Activated naive CD4-positive, alpha-beta T cell treated with anti-CD3 and anti-CD28 coated beads, Interleukin-2, amount 50 U/mL, for 72 hours (primary cell): Measurements from ENCODE around the gene MEGF8. TPM values are rescaled to one million over a fixed set of nuclear protein-coding genes. Genes with fewer than 3 reads are reported as not detected.

ENCODE experiments used
- ATAC-seq, 2 donors: fragments of 150-1000 bp; cut with Tn5 transposase; 2 replicates each; pipeline ENCODE4 v1.10.0; 2021; ENCODE audit warnings: mild to moderate bottlenecking in 2 of 2, moderate library complexity in 2 of 2
- DNase-seq, 2 donors: peaks; one replicate each; pipeline ENCODE4 v3.0.0; 2021 to 2022; ENCODE audit warnings: low spot score in 2 of 2
- H3K27ac Mint-ChIP-seq, 2 donors: one replicate each; pipeline ENCODE4 v1.8.0; 2022; ENCODE audit warnings: mild to moderate bottlenecking in 2 of 2, mixed read lengths in 2 of 2
- H3K36me3 Mint-ChIP-seq, 2 donors: one replicate each; pipeline ENCODE4 v1.8.0; 2022; ENCODE audit warnings: mixed read lengths in 2 of 2
- H3K9me3 Mint-ChIP-seq, 2 donors: one replicate each; pipeline ENCODE4 v1.8.0; 2022; ENCODE audit warnings: mixed read lengths in 2 of 2
- total RNA-seq, 2 donors: library from RNA; stranded (reverse); gene quantifications; one replicate each; pipeline ENCODE4 v1.2.3, GENCODE V29; 2022

MEGF8 gene
- total RNA-seq, 2 donors from 2014 or later: 2.1 to 8.6 TPM

- Mint-ChIP-seq H3K36me3 (peaks cover 0 to 12% of the 10 kb centered on the region in 2 donors), H3K9me3 (no peaks in the 10 kb centered on the region), H3K27ac (no peak overlapping the region)
- peak; percentile 22 to 34 for ATAC-seq
- peak; percentile 83 to 87 for DNase-seq
These were observed 41.4 kb upstream of the MEGF8 start for GRCh38 chr19:42284066-42284501.

DNA sequence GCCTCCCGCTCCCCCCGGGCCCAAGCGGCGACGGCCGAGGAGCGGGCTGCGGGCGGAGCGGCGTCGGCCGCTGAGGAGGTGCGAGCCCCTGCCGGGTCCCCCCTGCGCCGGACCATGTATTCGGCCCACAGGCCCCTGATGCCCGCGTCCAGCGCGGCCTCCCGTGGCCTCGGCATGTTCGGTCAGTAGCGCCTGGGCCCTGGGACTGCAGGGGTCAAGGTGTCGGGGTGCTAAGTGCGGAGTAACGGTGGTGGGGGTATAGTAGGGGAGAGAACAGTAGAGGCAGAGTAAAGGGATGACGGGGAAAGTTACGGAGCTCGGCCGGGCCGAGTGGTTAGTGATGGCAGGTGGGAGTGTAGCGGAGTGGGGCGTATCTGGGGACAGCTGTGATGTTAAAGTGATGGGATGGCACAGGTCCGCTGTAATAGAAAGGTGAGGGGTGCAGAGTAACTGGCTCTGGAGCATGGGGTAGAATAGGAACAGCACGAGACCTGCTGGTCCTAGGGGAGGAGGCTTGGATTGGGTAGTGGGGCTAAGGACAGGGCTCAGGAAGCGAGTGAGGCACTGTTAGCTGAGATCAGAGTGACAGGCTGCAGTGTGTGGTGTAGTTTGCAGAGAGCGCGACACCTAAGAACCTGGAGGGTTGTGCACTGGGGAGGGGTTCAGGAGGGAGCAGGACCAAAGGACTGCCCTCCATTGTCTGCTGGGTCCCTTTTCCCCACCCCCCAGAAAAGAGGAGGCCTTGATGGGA, 40.7 kb upstream of the MEGF8 start:
- peaks cover 0 to 5% of the 10 kb centered on the region in 2 donors for H3K36me3 Mint-ChIP-seq
- DNase-seq (no peak), ATAC-seq (no peak)
- H3K27ac Mint-ChIP-seq: peak overlapping the region; percentile 83 to 95
- no peaks in the 10 kb centered on the region for H3K9me3 Mint-ChIP-seq

- Mint-ChIP-seq H3K36me3 (peaks cover 0 to 5% of the 10 kb centered on the region in 2 donors), H3K9me3 (no peaks in the 10 kb centered on the region), H3K27ac (peak overlapping the region; percentile 83 to 86)
- ATAC-seq: no peak
- no peak for DNase-seq
These were observed 39.9 kb upstream of the MEGF8 start for GRCh38 chr19:42285541-42285941.

DNA sequence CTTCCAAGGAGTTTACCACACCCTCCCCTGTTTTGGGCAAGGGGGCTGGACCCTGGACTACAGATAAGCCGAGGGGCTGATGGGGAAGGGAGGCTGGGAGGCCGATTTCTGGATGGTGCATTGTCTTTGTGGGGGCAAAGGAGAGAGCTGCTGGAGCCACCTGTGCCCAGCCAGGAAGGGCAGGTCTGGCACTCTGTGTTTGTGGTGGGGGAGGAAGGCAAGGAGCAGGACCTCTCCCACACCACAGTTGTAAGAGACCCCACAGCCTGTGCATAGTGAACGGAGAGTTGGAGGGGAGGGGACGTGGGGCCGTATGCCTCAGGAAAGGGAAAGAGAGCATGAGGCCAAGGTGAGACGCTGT, 39.5 kb upstream of the MEGF8 start:
- Mint-ChIP-seq H3K9me3 (no peaks in the 10 kb centered on the region), H3K36me3 (peaks cover 0 to 5% of the 10 kb centered on the region in 2 donors), H3K27ac (peak overlapping the region; percentile 33 to 88)
- no peak for DNase-seq
- ATAC-seq: no peak

DNA sequence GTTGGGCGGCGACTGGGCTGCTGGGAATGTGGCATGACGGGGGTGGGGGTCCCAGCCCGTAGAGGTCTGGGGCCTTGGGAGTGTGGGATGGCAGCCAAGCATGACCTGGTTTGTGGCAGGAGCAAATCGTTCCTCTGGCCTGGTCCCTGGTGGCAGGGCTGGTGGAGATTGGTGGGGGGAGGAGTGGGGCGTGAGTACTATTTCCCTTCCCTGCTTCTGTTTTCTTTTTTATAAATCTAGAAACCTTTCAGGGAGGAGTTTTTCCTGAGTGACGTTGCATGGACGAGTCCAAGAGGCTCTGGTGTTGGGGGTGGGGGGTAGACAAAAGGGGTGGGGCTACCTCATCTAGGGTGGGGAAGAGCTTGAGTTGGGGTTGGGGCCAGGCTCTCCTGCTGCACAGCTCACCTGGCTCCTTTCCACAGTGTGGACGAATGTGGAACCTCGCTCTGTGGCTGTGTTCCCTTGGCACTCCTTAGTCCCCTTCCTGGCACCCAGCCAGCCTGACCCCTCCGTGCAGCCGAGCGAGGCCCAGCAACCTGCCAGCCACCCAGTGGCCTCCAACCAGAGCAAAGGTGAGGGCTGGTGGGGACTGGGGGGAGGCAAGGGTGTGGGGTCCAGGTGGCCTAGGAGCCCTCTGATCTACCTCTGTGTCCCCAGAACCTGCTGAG, 39.0 kb upstream of the MEGF8 start:
- no peaks in the 10 kb centered on the region for H3K9me3 Mint-ChIP-seq
- DNase-seq (no peak), ATAC-seq (no peak)
- peaks cover 0 to 5% of the 10 kb centered on the region in 2 donors for H3K36me3 Mint-ChIP-seq
- H3K27ac Mint-ChIP-seq: peak overlapping the region; percentile 33 to 88

GRCh38 chr19:42287017-42287826, 38.2 kb upstream of the MEGF8 start:
- DNase-seq (no peak), ATAC-seq (no peak)
- H3K36me3 Mint-ChIP-seq: peaks cover 0 to 5% of the 10 kb centered on the region in 2 donors
- H3K27ac Mint-ChIP-seq: no peak overlapping the region
- H3K9me3 Mint-ChIP-seq: no peaks in the 10 kb centered on the region

DNA sequence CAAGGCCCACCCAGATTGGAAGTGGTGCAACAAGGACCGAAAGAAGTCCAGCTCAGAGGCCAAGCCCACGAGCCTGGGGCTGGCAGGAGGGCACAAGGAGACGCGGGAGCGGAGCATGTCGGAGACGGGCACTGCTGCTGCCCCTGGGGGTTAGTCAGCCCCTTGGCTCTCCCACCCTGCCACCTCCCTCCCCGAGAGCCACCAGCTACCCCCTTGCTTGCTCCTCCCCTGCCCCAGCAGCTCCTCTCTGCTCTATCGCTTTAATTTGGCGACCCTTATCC, 37.7 kb upstream of the MEGF8 start:
- Mint-ChIP-seq H3K9me3 (no peaks in the 10 kb centered on the region), H3K36me3 (peaks cover 0 to 5% of the 10 kb centered on the region in 2 donors), H3K27ac (no peak overlapping the region)
- no peak for DNase-seq
- ATAC-seq: no peak

DNA sequence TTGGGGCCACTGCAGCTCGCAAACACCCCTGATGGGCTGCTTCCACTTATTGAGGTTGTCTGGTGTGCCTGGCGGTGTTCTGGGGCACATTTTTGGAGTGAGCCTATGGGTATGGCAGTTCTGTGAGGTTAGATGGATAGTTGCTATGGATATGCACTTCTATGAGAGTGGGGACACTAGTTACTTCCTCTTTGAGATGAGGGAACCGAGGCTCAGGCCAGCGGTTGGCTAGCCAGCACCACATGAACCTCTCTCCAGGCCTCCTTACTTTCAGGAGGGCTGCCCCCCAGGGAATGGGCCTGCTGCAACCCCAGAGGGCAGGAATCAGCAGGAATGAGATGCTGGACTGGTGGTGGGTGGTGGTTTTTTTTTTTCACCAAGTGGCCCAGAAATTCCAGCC, 37.0 kb upstream of the MEGF8 start:
- no peak for ATAC-seq

GRCh38 chr19:42288881-42289555, 36.4 kb upstream of the MEGF8 start:
- H3K27ac Mint-ChIP-seq: no peak overlapping the region
- peaks cover 5% of the 10 kb centered on the region in 2 donors for H3K36me3 Mint-ChIP-seq
- DNase-seq (no peak), ATAC-seq (no peak)
- no peaks in the 10 kb centered on the region for H3K9me3 Mint-ChIP-seq

More for the DNA sequence above, 37.0 kb upstream of the MEGF8 start:
- H3K36me3 Mint-ChIP-seq: peaks cover 3 to 5% of the 10 kb centered on the region in 2 donors
- H3K27ac Mint-ChIP-seq: no peak overlapping the region
- no peaks in the 10 kb centered on the region for H3K9me3 Mint-ChIP-seq
- no peak for DNase-seq

DNA sequence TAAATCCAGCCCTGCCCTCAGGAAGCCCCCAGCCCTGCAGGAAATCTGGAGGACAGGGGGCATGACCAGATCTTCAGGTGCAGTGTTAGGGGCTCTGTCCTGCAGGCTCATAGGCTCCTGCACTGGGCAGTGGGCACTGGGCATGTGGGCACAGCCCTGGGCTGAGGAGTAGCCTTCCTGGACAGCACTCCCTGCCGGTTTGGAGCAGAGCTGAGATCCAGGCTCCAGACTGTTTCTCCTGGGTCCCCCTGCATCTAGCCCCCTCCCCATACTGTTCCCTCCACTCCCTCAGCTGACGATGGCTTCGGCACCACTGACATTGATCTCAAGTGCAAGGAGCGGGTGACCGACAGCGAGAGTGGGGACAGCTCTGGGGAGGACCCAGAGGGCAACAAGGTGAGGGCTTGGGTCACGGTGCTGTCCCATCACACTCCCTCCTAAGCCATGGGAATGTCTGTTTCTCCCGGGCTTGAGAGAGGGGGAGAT, 35.8 kb upstream of the MEGF8 start:
- Mint-ChIP-seq H3K36me3 (peaks cover 5% of the 10 kb centered on the region in 2 donors), H3K27ac (no peak overlapping the region), H3K9me3 (no peaks in the 10 kb centered on the region)
- no peak for ATAC-seq
- DNase-seq: no peak

GRCh38 chr19:42290136-42290522, 35.3 kb upstream of the MEGF8 start:
- H3K27ac Mint-ChIP-seq: no peak overlapping the region
- DNase-seq (no peak), ATAC-seq (no peak)
- H3K9me3 Mint-ChIP-seq: no peaks in the 10 kb centered on the region
- peaks cover under 1 to 5% of the 10 kb centered on the region in 2 donors for H3K36me3 Mint-ChIP-seq

DNA sequence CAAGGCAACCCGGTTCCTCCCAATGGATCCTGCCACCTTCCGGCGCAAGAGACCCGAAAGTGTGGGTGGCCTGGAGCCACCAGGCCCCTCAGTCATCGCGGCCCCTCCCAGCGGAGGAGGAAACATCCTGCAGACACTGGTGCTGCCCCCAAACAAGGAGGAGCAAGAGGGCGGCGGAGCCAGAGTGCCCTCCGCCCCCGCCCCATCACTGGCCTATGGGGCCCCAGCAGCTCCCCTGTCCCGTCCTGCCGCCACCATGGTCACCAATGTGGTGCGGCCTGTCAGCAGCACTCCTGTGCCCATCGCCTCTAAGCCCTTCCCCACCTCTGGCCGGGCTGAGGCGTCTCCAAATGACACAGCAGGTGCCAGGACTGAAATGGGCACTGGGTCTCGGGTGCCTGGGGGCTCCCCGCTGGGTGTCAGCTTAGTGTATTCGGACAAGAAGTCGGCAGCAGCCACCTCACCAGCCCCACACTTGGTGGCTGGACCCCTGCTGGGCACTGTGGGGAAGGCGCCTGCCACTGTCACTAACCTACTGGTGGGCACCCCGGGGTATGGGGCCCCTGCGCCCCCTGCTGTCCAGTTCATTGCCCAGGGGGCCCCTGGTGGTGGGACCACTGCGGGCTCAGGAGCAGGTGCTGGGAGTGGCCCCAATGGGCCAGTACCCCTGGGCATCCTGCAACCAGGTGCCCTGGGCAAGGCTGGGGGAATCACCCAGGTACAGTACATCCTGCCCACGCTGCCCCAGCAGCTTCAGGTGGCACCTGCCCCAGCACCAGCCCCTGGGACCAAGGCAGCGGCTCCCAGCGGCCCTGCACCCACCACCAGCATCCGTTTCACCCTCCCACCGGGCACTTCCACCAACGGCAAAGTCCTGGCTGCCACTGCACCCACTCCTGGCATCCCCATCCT, 34.7 kb upstream of the MEGF8 start:
- ATAC-seq: peak; percentile 27 to 74
- DNase-seq: peak in 1 of 2 donors; percentile 59
- Mint-ChIP-seq H3K27ac (peak overlapping the region in 1 of 2 donors; percentile 4), H3K36me3 (peaks cover 0 to 5% of the 10 kb centered on the region in 2 donors), H3K9me3 (no peaks in the 10 kb centered on the region)

GRCh38 chr19:42291435-42291810, 34.0 kb upstream of the MEGF8 start:
- no peak for ATAC-seq
- Mint-ChIP-seq H3K9me3 (no peaks in the 10 kb centered on the region), H3K36me3 (peaks cover 0 to 5% of the 10 kb centered on the region in 2 donors), H3K27ac (peak overlapping the region in 1 of 2 donors; percentile 4)
- no peak for DNase-seq

- H3K36me3 Mint-ChIP-seq: peaks cover 0 to 5% of the 10 kb centered on the region in 2 donors
- DNase-seq (no peak), ATAC-seq (no peak)
- no peaks in the 10 kb centered on the region for H3K9me3 Mint-ChIP-seq
- H3K27ac Mint-ChIP-seq: no peak overlapping the region
These were observed 33.1 kb upstream of the MEGF8 start for GRCh38 chr19:42292042-42292960.

DNA sequence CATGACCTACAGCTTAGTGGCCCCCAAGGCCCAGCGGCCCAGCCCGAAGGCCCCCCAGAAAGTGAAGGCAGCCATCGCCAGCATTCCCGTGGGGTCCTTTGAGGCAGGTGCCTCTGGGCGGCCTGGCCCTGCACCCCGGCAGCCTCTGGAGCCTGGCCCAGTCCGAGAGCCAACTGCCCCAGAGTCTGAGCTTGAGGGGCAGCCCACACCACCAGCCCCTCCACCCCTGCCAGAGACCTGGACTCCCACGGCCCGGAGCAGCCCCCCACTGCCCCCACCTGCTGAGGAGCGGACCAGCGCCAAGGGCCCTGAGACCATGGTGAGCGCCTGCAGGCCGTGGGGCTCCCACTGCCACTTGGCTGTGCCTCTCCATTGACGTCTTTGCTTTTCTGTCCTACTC, 32.5 kb upstream of the MEGF8 start:
- DNase-seq (no peak), ATAC-seq (no peak)
- H3K9me3 Mint-ChIP-seq: no peaks in the 10 kb centered on the region
- H3K27ac Mint-ChIP-seq: no peak overlapping the region
- H3K36me3 Mint-ChIP-seq: peaks cover 0 to 5% of the 10 kb centered on the region in 2 donors
